ENCODE data around the gene EYS. TPM values are rescaled to one million over a fixed set of nuclear protein-coding genes. Genes with fewer than 3 reads are reported as not detected.

Gene EYS
- total RNA-seq, 2 experiments from 2014 or later: not detected

GRCh38 chr6:64013011-64013410, 1694.0 kb downstream of the EYS start:
- intact Hi-C loops (cut with DNase I, micrococcal nuclease): no loop called here
- no peak for ATAC-seq

GRCh38 chr6:64012351-64013001, 1694.5 kb downstream of the EYS start:
- ChIA-PET POLR2A (no interaction called here), CTCF (interaction anchor here (0.7 kb wide), 1 partner anchor 10 kb away, joined by 3 read pairs; no protein-coding TSS in a partner anchor)
- no peak overlapping the region for H3K4me3 Mint-ChIP-seq
- H3K36me3 Mint-ChIP-seq (ENCODE audit: low read depth): no peaks in the 10 kb centered on the region
- no peak for ATAC-seq
- no peaks in the 10 kb centered on the region for H3K27me3 Mint-ChIP-seq
- H3K4me1 Mint-ChIP-seq: no peaks in the 10 kb centered on the region
- intact Hi-C loops (cut with DNase I, micrococcal nuclease): no loop called here
- peaks cover 5% of the 10 kb centered on the region for H3K9me3 Mint-ChIP-seq (ENCODE audit: low read depth)
- no peak overlapping the region for H3K27ac Mint-ChIP-seq
- no peak for DNase-seq

More at GRCh38 chr6:64013011-64013410, 1694.0 kb downstream of the EYS start:
- DNase-seq: no peak
- POLR2A ChIA-PET: no interaction called here
- no peak overlapping the region for H3K27ac Mint-ChIP-seq
- H3K4me3 Mint-ChIP-seq: no peak overlapping the region
- H3K36me3 Mint-ChIP-seq (ENCODE audit: low read depth): no peaks in the 10 kb centered on the region
- peaks cover 5% of the 10 kb centered on the region for H3K9me3 Mint-ChIP-seq (ENCODE audit: low read depth)
- no peaks in the 10 kb centered on the region for H3K27me3 Mint-ChIP-seq
- CTCF ChIA-PET: no interaction called here
- H3K4me1 Mint-ChIP-seq: no peaks in the 10 kb centered on the region

DNA sequence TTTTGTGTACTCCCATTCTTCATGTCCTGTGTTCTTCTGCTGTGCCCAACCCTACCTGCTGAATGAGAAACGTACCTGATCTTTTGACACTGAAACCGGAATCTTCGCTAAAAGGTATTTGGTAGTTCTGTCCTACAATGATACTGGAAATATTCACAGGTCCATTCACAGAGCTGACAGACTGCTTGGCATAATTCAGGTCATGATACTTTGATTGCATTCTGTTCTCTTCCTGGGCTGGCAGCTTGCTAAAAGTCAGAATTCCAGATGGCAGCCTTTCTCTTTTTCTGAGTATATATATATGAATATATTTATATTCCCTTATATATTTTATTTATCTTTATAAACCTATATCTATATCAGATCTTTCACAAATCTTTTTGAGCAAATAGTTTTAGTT, 1696.4 kb downstream of the EYS start:
- no peaks in the 10 kb centered on the region for H3K36me3 Mint-ChIP-seq (ENCODE audit: low read depth)
- DNase-seq: no peak
- H3K27me3 Mint-ChIP-seq: no peaks in the 10 kb centered on the region
- H3K4me3 Mint-ChIP-seq: no peak overlapping the region
- H3K9me3 Mint-ChIP-seq (ENCODE audit: low read depth): peaks cover 5% of the 10 kb centered on the region
- no peaks in the 10 kb centered on the region for H3K4me1 Mint-ChIP-seq
- ChIA-PET CTCF (no interaction called here), POLR2A (no interaction called here)
- intact Hi-C loops (cut with DNase I, micrococcal nuclease): no loop called here
- H3K27ac Mint-ChIP-seq: no peak overlapping the region
- ATAC-seq: no peak

- ChIA-PET CTCF (no interaction called here), POLR2A (no interaction called here)
- Mint-ChIP-seq H3K36me3 (ENCODE audit: low read depth) (no peaks in the 10 kb centered on the region), H3K27me3 (no peaks in the 10 kb centered on the region), H3K4me3 (no peak overlapping the region), H3K9me3 (ENCODE audit: low read depth) (peaks cover 5% of the 10 kb centered on the region), H3K4me1 (no peaks in the 10 kb centered on the region), H3K27ac (no peak overlapping the region)
- DNase-seq: no peak
- intact Hi-C loops (cut with DNase I, micrococcal nuclease): no loop called here
- ATAC-seq: no peak
Observed at GRCh38 chr6:64010010-64010409, 1697.0 kb downstream of the EYS start.

DNA sequence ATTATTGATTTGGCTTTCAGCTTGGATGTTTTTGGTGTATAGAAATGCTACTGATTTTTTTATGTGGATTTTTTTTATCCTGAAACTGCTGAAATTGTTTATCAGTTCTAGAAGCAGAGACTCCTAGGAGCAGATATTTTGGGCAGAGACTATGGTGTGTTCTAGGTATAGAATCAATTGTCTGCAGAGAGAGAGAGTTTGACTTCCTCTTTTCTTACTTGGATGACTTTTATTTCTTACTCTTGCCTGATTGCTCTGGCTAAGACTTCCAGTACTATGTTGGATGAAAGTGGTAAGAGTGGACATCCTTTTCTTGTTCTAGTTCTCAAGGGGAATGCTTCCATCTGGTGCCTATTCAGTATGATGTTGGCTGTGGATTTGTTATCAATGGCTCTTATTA, 1700.8 kb downstream of the EYS start:
- ChIA-PET CTCF (no interaction called here), POLR2A (no interaction called here)
- no peak overlapping the region for H3K4me3 Mint-ChIP-seq
- ATAC-seq (no peak), DNase-seq (no peak)
- H3K27me3 Mint-ChIP-seq: no peaks in the 10 kb centered on the region
- H3K9me3 Mint-ChIP-seq (ENCODE audit: low read depth): peaks cover 9% of the 10 kb centered on the region
- H3K27ac Mint-ChIP-seq: no peak overlapping the region
- intact Hi-C loops (cut with DNase I, micrococcal nuclease): no loop called here
- no peaks in the 10 kb centered on the region for H3K36me3 Mint-ChIP-seq (ENCODE audit: low read depth)
- no peaks in the 10 kb centered on the region for H3K4me1 Mint-ChIP-seq

DNA sequence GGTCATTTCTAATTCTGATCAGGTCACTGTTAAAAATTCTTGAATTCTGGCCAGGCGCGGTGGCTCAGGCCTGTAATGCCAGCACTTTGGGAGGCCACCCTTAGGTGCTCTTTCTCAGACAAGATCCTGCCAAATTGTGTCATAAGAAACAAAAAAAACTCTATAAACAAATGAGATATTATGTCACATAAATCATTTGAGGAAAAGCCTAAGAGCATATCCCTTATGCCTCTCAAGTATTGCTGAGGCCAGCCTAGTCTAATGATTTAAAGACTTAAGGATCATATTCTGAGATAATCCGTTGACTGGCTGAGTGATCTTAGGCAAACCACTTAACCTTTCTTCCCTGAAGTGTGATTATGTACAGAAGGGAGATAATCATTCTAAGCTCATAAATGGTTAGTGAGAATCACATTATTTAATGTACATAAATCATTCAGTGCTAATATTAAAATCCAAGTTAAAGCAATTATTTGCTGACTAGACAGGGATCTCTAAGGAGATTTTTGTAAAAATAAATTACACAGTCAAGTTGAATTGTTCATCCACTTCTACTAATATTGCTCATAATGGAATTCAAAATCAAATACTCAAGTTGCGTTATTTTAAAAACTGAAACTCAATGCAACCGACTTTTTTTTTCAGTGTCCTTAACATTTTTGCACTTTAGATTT, 1706.1 kb downstream of the EYS start:
- H3K9me3 Mint-ChIP-seq (ENCODE audit: low read depth): peaks cover 4% of the 10 kb centered on the region
- intact Hi-C loops (cut with DNase I, micrococcal nuclease): no loop called here
- H3K4me1 Mint-ChIP-seq: no peaks in the 10 kb centered on the region
- H3K36me3 Mint-ChIP-seq (ENCODE audit: low read depth): no peaks in the 10 kb centered on the region
- no peak for ATAC-seq
- POLR2A ChIA-PET: no interaction called here
- no peak overlapping the region for H3K27ac Mint-ChIP-seq
- CTCF ChIA-PET: no interaction called here
- no peak for DNase-seq
- no peaks in the 10 kb centered on the region for H3K27me3 Mint-ChIP-seq
- no peak overlapping the region for H3K4me3 Mint-ChIP-seq

- peaks cover 2% of the 10 kb centered on the region for H3K9me3 Mint-ChIP-seq (ENCODE audit: low read depth)
- no peak overlapping the region for H3K27ac Mint-ChIP-seq
- ChIA-PET POLR2A (no interaction called here), CTCF (no interaction called here)
- no peaks in the 10 kb centered on the region for H3K36me3 Mint-ChIP-seq (ENCODE audit: low read depth)
- no peak overlapping the region for H3K4me3 Mint-ChIP-seq
- DNase-seq (no peak), ATAC-seq (no peak)
- no peaks in the 10 kb centered on the region for H3K27me3 Mint-ChIP-seq
- H3K4me1 Mint-ChIP-seq: no peaks in the 10 kb centered on the region
- intact Hi-C loops (cut with DNase I, micrococcal nuclease): no loop called here
Observed at GRCh38 chr6:63999613-64000012, 1707.4 kb downstream of the EYS start.

DNA sequence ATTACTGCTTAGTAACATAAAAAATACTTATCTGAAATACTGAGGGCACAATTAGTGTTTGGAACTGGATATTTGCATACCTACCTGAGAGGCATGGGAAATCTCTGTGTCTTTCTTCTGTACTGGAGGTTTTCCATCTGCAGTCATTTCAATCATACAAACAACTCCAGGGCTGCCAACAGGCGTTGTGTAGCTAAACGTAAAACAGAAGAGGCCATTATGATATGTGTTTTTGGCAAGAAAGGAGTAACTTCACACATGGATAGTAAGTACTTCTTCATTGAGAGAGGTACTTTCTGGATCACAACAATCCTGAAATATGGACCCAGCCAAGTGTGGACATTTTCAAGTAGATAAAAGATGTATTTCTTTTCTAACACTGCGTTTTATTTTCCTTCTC, 1708.0 kb downstream of the EYS start:
- intact Hi-C loops (cut with DNase I, micrococcal nuclease): no loop called here
- no peak overlapping the region for H3K27ac Mint-ChIP-seq
- ATAC-seq (no peak), DNase-seq (no peak)
- H3K27me3 Mint-ChIP-seq: no peaks in the 10 kb centered on the region
- POLR2A ChIA-PET: no interaction called here
- H3K9me3 Mint-ChIP-seq (ENCODE audit: low read depth): peaks cover 1% of the 10 kb centered on the region
- no peaks in the 10 kb centered on the region for H3K4me1 Mint-ChIP-seq
- no peaks in the 10 kb centered on the region for H3K36me3 Mint-ChIP-seq (ENCODE audit: low read depth)
- CTCF ChIA-PET: no interaction called here
- H3K4me3 Mint-ChIP-seq: no peak overlapping the region

DNA sequence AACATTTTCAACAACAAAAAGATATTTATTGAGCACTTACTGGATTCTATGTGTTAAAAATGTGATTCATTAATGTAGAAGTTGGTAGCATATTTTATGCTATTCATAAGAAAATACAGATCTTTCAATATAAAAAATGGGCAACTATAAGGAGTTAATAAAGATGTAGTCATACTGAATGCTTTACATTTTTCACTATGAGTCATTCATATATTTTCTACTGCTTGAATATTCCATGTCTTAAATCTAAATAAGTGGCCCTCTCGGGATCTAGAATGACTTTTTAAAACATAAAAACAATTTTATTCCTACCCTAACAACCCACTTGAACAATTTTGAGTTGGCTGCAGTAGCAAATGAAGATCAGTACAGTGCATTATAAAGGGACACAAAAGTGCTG, 1709.3 kb downstream of the EYS start:
- no peaks in the 10 kb centered on the region for H3K4me1 Mint-ChIP-seq
- H3K9me3 Mint-ChIP-seq (ENCODE audit: low read depth): no peaks in the 10 kb centered on the region
- no peak overlapping the region for H3K4me3 Mint-ChIP-seq
- ChIA-PET POLR2A (no interaction called here), CTCF (no interaction called here)
- H3K27ac Mint-ChIP-seq: no peak overlapping the region
- H3K36me3 Mint-ChIP-seq (ENCODE audit: low read depth): no peaks in the 10 kb centered on the region
- ATAC-seq (no peak), DNase-seq (no peak)
- intact Hi-C loops (cut with DNase I, micrococcal nuclease): no loop called here
- no peaks in the 10 kb centered on the region for H3K27me3 Mint-ChIP-seq

- no peak overlapping the region for H3K27ac Mint-ChIP-seq
- ATAC-seq: no peak
- CTCF ChIA-PET: interaction anchor here (1.2 kb wide), 1 partner anchor 107 kb away, joined by 3 read pairs; no protein-coding TSS in a partner anchor
Observed at GRCh38 chr6:63997221-63997620, 1709.8 kb downstream of the EYS start.

GRCh38 chr6:63985223-63985622, 1721.8 kb downstream of the EYS start:
- Mint-ChIP-seq H3K9me3 (ENCODE audit: low read depth) (no peaks in the 10 kb centered on the region), H3K4me3 (no peak overlapping the region), H3K36me3 (ENCODE audit: low read depth) (no peaks in the 10 kb centered on the region), H3K4me1 (no peaks in the 10 kb centered on the region), H3K27ac (no peak overlapping the region), H3K27me3 (no peaks in the 10 kb centered on the region)
- no peak for ATAC-seq
- no peak for DNase-seq
- intact Hi-C loops (cut with DNase I, micrococcal nuclease): no loop called here
- ChIA-PET POLR2A (no interaction called here), CTCF (no interaction called here)

More at GRCh38 chr6:63997221-63997620, 1709.8 kb downstream of the EYS start:
- POLR2A ChIA-PET: interaction anchor here (0.6 kb wide), 1 partner anchor 33 kb away, joined by 5 read pairs; no protein-coding TSS in a partner anchor
- intact Hi-C loops (cut with DNase I, micrococcal nuclease): no loop called here
- Mint-ChIP-seq H3K27me3 (no peaks in the 10 kb centered on the region), H3K9me3 (ENCODE audit: low read depth) (no peaks in the 10 kb centered on the region), H3K4me3 (no peak overlapping the region), H3K36me3 (ENCODE audit: low read depth) (no peaks in the 10 kb centered on the region), H3K4me1 (no peaks in the 10 kb centered on the region)
- DNase-seq: no peak

DNA sequence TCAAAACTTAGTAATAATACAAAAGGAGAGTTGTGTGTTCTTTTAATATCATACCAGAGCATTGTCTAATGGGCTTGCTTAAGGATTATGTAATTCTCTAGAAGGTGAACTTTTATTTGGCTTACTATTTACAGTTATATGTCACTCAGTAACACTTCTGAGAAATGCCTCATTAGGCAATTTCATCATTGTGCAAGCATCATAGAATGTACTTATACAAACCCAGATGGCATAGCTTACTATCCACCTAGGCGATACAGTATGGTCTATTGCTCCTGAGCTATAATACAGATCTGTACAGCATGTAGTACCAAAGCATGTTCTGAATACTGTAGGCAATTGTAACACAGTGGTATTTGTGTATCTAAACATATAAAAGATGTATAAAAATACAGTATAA, 1731.3 kb downstream of the EYS start:
- H3K9me3 Mint-ChIP-seq (ENCODE audit: low read depth): no peaks in the 10 kb centered on the region
- ChIA-PET POLR2A (interaction anchor here (0.5 kb wide), 1 partner anchor 1923 kb away, joined by 4 read pairs; no protein-coding TSS in a partner anchor), CTCF (no interaction called here)
- H3K27ac Mint-ChIP-seq: no peak overlapping the region
- H3K36me3 Mint-ChIP-seq (ENCODE audit: low read depth): no peaks in the 10 kb centered on the region
- H3K27me3 Mint-ChIP-seq: no peaks in the 10 kb centered on the region
- no peaks in the 10 kb centered on the region for H3K4me1 Mint-ChIP-seq
- H3K4me3 Mint-ChIP-seq: no peak overlapping the region
- DNase-seq: no peak
- ATAC-seq: no peak
- intact Hi-C loops (cut with DNase I, micrococcal nuclease): no loop called here
